ENCODE data around the gene AURKB. TPM values are rescaled to one million over a fixed set of nuclear protein-coding genes. Genes with fewer than 3 reads are reported as not detected.
"Not testable (repeated sequence)": the region's sequence is repeated elsewhere in the genome, so short reads cannot be mapped to it uniquely, and the experiment has no call there.

The AURKB gene
- total RNA-seq, 1 donor from 2014 or later = 1.3 TPM

- peak; percentile 79 for DNase-seq (ENCODE audit: low read depth)
Measured at GRCh38 chr17:8225813-8226535, 15.6 kb upstream of the AURKB start.

- DNase-seq (ENCODE audit: low read depth) = no peak
Measured at GRCh38 chr17:8224891-8225812, 14.8 kb upstream of the AURKB start.

- peak; percentile 84 for DNase-seq (ENCODE audit: low read depth)
Measured at GRCh38 chr17:8223356-8224126, 13.2 kb upstream of the AURKB start.

- peak; percentile 92 for DNase-seq (ENCODE audit: low read depth)
Measured at GRCh38 chr17:8222630-8223355, 12.4 kb upstream of the AURKB start.

- no peak for DNase-seq (ENCODE audit: low read depth)
Measured at GRCh38 chr17:8222380-8222629, 11.9 kb upstream of the AURKB start.

GRCh38 chr17:8221663-8222379 lies 11.4 kb upstream of the AURKB start:
- peak; percentile 93 for DNase-seq (ENCODE audit: low read depth)

GRCh38 chr17:8220783-8221662 lies 10.6 kb upstream of the AURKB start:
- peak; percentile 92 for DNase-seq (ENCODE audit: low read depth)

- not testable (repeated sequence) for DNase-seq (ENCODE audit: low read depth)
Measured at GRCh38 chr17:8214000-8214399, 3.6 kb upstream of the AURKB start.

- DNase-seq (ENCODE audit: low read depth) = peak; percentile 19
Measured at GRCh38 chr17:8212312-8213180, 2.2 kb upstream of the AURKB start.

GRCh38 chr17:8210761-8211458 lies 535 bp upstream of the AURKB start:
- DNase-seq (ENCODE audit: low read depth) = no peak

- no peak for DNase-seq (ENCODE audit: low read depth)
Measured at GRCh38 chr17:8206536-8206935, 3.8 kb downstream of the AURKB start.

GRCh38 chr17:8204761-8205555 lies 5.4 kb downstream of the AURKB start:
- DNase-seq (ENCODE audit: low read depth) = no peak

GRCh38 chr17:8192070-8192815 lies 18.1 kb downstream of the AURKB start:
- peak; percentile 80 for DNase-seq (ENCODE audit: low read depth)

GRCh38 chr17:8190506-8190905 lies 19.9 kb downstream of the AURKB start:
- DNase-seq (ENCODE audit: low read depth) = no peak

GRCh38 chr17:8189711-8190477 lies 20.5 kb downstream of the AURKB start, which contains the start of gene BORCS6:
Gene BORCS6, minus strand, starts transcription at chr17:8190180. Its CDS starts 40 bp downstream, at chr17:8190140.
- DNase-seq (ENCODE audit: low read depth) = peak; percentile 99

Measured in myocyte (in vitro differentiated cells).